Hematopoietic multipotent progenitor cell treated with erythropoietin and hydrocortisone succinate and interleukin-3 and kit ligand, for 15 days (in vitro differentiated cells): ENCODE results near the gene HAP1.
"Not testable (repeated sequence)": the region's sequence is repeated elsewhere in the genome, so short reads cannot be mapped to it uniquely, and the experiment has no call there.

Source experiments
- DNase-seq: peaks from one replicate; pipeline ENCODE4 v3.0.0-alpha.2; 2015; ENCODE audit warnings: low spot score

The HAP1 gene

GRCh38 chr17:41734139-41734948, at the start of gene HAP1:
Gene HAP1 (minus strand): TSS chr17:41734643. CDS start chr17:41734634, 9 bp downstream.
- DNase-seq = no peak

- DNase-seq = no peak
Observed at GRCh38 chr17:41782142-41782541, 47.7 kb upstream of the HAP1 start.

- DNase-seq = no peak
Observed at GRCh38 chr17:41781404-41782110, 47.1 kb upstream of the HAP1 start.

- no peak for DNase-seq
Observed at GRCh38 chr17:41779954-41780353, 45.5 kb upstream of the HAP1 start.

- DNase-seq = no peak
Observed at GRCh38 chr17:41777574-41778188, 43.2 kb upstream of the HAP1 start.

GRCh38 chr17:41777157-41777573, 42.7 kb upstream of the HAP1 start:
- no peak for DNase-seq

- not testable (repeated sequence) for DNase-seq
Observed at GRCh38 chr17:41776262-41776900, 41.9 kb upstream of the HAP1 start.

- no peak for DNase-seq
Observed at GRCh38 chr17:41775394-41776226, 41.2 kb upstream of the HAP1 start.

GRCh38 chr17:41773731-41774193, 39.3 kb upstream of the HAP1 start:
- no peak for DNase-seq

GRCh38 chr17:41773190-41773588, 38.7 kb upstream of the HAP1 start:
- DNase-seq = no peak

- no peak for DNase-seq
Observed at GRCh38 chr17:41772586-41773189, 38.2 kb upstream of the HAP1 start.

- no peak for DNase-seq
Observed at GRCh38 chr17:41772218-41772585, 37.8 kb upstream of the HAP1 start.

GRCh38 chr17:41771389-41772206, 37.2 kb upstream of the HAP1 start:
- no peak for DNase-seq

- DNase-seq = no peak
Observed at GRCh38 chr17:41769985-41770384, 35.5 kb upstream of the HAP1 start.

- DNase-seq = no peak
Observed at GRCh38 chr17:41769346-41769862, 35.0 kb upstream of the HAP1 start.

GRCh38 chr17:41768682-41769288, 34.3 kb upstream of the HAP1 start:
- no peak for DNase-seq

GRCh38 chr17:41767324-41768042, 33.0 kb upstream of the HAP1 start:
- no peak for DNase-seq

GRCh38 chr17:41766135-41766534, 31.7 kb upstream of the HAP1 start:
- DNase-seq = no peak

- DNase-seq = no peak
Observed at GRCh38 chr17:41763327-41763726, 28.9 kb upstream of the HAP1 start.
